ENCODE results near the gene NBEAL1.
"Not testable (repeated sequence)": the region's sequence is repeated elsewhere in the genome, so short reads cannot be mapped to it uniquely, and the experiment has no call there.

The NBEAL1 gene

DNA sequence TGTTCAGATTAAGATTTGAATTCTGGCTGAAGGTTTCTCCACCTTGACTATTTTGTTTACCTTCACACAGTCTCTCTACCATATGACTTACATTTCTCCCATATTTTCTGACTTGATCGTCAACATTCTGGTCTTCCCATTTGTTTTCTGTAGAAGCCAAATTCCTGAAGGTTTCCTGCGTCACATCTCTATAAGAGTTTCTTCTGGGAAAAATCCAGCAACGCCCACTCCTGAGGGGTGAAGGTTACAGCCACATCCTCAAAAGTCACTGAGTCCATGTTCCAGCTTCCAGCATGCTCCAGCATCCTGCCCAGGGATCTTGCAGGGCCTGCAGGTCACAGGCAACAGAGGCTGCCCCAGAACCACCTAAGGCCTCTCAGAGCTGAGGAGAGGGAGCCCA is 47.5 kb downstream of the NBEAL1 start:
- no peak overlapping the region for H3K27ac ChIP-seq

DNA sequence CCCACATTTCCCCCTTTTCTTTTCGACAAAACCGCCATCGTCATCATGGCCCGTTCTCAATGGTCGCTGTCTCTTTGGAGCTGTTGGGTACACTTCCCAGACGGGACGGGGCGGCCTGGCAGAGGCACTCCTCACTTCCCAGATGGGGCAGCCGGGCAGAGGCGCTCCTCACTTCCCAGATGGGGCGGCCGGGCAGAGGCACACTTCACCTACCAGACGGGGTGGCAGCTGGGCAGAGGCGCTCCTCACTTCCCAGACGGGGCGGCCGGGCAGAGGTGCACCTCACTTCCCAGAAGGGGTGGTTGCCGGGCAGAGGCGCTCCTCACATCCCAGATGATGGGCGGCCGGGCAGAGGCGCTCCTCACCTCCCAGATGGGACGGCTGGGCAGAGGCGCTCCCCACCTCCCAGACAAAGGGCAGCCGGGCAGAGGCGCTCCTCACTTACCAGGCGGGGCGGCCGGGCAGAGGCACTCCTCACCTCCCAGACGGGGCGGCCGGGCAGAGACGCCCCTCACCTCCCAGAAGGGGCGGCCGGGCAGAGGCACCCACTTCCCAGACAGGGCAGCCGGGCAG is 51.9 kb downstream of the NBEAL1 start:
- H3K27ac ChIP-seq: not testable (repeated sequence)

More for the DNA sequence above, 47.5 kb downstream of the NBEAL1 start:
- TF ChIP-seq, protein P1, sequence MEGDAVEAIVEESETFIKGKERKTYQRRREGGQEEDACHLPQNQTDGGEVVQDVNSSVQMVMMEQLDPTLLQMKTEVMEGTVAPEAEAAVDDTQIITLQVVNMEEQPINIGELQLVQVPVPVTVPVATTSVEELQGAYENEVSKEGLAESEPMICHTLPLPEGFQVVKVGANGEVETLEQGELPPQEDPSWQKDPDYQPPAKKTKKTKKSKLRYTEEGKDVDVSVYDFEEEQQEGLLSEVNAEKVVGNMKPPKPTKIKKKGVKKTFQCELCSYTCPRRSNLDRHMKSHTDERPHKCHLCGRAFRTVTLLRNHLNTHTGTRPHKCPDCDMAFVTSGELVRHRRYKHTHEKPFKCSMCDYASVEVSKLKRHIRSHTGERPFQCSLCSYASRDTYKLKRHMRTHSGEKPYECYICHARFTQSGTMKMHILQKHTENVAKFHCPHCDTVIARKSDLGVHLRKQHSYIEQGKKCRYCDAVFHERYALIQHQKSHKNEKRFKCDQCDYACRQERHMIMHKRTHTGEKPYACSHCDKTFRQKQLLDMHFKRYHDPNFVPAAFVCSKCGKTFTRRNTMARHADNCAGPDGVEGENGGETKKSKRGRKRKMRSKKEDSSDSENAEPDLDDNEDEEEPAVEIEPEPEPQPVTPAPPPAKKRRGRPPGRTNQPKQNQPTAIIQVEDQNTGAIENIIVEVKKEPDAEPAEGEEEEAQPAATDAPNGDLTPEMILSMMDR (conservative IDR thresholded peaks at IDR 0.05): no peak

DNA sequence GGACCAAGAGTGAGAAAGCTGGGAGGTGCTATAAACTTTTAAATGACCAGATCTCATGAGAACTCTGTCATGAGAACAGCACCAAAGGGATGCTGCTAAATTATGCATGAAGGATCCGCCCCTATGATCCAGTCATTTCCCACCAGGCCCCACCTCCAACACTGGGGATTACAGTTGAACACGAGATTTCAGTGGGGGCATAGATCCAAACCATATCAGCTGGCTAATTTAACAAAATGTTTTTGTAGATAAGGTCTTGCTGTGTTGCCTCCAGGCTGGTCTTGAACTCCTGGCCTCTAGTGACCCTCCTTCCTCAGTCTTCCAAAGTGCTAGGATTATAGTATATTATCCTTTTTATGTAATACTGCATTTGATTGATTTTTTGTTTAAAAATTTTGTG is 56.0 kb downstream of the NBEAL1 start:
- H3K27ac ChIP-seq: no peak overlapping the region
- TF ChIP-seq, protein P1 (conservative IDR thresholded peaks at IDR 0.05): no peak

DNA sequence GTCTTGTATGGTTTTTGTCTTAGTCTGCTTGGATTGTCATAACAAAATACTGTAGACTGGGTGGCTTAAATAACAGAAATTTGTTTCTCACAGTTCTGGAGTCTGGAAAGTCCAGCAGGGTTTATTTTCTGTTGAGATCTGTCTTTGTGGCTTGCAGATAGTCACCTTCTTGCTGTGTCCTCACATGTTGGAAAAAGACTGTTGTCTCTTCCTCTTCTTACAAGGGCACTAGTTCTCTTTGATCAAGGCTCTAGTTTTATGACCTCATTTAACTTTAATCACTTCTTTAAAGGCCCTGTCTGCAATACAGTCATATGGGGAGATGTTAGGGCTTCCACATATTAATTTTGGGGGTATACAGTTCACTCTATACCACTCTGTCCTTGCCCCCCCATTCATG is 56.5 kb downstream of the NBEAL1 start:
- TF ChIP-seq, protein P1 (conservative IDR thresholded peaks at IDR 0.05): no peak
- no peak overlapping the region for H3K27ac ChIP-seq

DNA sequence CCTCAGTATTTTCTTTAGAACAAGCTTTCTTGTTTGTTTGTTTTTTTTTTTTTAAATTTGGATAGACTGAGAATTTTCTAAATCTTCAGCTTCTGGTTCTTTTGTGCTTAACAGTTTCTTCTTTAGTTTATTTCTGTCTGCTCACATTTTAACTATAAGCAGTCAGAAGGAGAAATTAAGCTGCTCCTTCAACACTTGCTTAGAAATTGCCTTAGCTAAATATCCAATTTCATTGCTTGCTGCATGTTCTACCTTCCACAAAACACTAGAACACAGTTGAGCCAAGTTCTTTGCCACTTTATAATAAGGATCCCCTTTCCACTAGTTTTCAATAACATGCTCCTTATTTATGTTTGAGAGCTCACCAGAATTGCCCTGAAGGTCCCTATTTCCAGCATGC is 57.7 kb downstream of the NBEAL1 start:
- TF ChIP-seq, protein P1 (conservative IDR thresholded peaks at IDR 0.05): no peak

DNA sequence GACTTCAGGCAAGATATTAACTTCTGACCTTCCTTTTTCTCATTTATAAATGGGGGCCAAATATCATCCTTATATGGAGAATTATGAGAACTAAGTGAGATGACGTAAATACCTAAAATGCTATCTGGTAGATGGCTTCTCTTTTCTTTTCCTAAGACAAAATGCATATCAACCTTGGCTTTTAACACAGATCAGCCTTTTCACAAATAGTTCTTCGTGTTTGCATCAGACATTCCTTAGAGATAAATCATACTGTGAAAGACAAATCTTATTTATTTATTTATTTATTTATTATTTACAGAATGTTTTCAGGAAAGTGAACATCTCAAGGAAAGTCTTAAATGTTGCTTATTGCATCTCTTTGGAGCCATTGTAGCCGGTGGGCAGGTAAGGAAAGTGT is 62.8 kb downstream of the NBEAL1 start:
- TF ChIP-seq, protein P1 (conservative IDR thresholded peaks at IDR 0.05): no peak
- no peak overlapping the region for H3K27ac ChIP-seq

More for the DNA sequence above, 57.7 kb downstream of the NBEAL1 start:
- no peak overlapping the region for H3K27ac ChIP-seq

DNA sequence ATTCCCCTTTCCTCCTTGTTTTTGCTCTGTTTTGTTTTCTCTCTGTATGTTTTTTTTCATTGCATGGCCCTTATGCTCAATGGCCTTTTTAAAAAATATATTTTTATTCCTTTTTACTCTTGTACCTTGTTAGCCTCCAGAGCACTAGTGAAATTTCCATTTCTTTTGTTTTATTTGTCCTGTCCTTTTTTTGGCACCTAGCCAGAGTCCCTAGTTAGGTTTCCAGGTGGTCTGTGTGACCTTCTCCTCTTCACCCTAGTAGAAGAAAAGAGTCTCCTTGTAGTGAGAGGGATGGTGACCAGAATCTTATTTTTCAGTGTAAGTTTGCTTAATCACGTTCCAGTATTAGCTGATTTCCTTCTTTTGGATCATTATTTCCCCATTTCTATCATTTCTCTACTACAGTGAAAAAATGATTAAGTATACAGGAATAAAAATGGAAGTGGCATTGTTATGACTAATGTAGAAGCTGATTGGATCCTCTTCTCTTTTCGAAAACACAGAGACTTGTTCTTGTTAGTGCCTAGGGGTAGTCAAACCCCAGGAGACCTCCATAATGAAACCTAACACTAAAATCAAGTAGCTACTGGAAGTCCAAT is 65.9 kb downstream of the NBEAL1 start:
- TF ChIP-seq, protein P1 (conservative IDR thresholded peaks at IDR 0.05): no peak
- H3K27ac ChIP-seq: no peak overlapping the region

DNA sequence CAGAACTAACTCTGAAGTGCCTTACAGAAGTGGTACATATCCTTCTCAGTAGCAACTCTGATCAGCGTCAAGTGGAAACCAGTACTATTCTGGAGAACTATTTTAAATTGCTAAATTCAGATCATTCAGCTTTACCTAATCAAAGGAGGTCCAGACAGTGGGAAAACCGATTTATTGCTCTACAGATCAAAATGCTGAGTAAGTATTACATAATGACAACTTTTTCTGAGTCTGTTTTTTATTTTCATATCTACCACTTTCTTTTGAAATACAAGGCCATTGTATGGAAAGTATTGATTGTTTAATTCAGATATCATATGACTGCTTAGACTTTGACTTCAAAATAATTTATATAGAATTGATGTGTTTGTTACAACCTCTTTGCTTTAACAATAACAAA is 68.7 kb downstream of the NBEAL1 start:
- TF ChIP-seq, protein P1 (conservative IDR thresholded peaks at IDR 0.05): no peak

DNA sequence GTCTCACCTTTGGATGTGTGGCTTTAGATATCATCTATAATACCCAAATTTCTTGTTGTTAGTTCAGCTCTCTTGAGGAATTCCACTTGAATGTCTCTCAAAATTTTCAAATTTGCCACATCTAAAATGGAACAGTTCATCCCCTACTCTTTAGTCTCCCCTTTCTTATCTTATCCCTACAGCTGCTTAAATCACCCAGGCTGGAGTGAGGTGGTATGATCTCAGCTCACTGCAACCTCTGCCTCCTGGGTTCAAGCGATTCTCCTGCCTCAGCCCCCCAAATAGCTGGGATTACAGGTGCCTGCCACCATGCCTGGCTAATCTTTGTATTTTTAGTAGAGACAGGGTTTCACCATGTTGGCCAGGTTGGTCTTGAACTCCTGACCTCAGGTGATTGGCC is 71.7 kb downstream of the NBEAL1 start:
- H3K27ac ChIP-seq: not testable (repeated sequence)

More for the DNA sequence above, 68.7 kb downstream of the NBEAL1 start:
- H3K27ac ChIP-seq: no peak overlapping the region

DNA sequence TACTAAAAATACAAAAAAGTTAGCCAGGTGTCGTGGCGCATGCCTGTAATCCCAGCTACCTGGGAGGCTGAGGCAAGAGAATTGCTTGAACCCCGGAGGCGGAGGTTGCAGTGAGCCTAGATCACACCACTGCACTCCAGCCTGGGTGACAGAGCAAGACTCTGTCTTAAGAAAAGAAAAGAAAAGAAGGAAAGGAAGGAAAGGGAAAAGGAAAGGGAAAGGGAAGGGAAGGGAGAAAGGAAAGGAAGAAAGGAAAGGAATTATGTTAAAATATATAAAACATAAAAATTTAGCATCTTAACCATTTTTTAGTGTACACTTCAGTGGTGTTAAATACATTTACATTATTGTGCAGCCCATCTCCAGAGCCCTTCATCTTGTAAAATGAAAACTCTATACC is 76.0 kb downstream of the NBEAL1 start:
- not testable (repeated sequence) for H3K27ac ChIP-seq

Measured in VCaP (cell line).